Sigmoid colon (tissue), 7 donors: ENCODE data around the gene TMEM114. TPM values are rescaled to one million over a fixed set of nuclear protein-coding genes. Genes with fewer than 3 reads are reported as not detected.
A peak's percentile ranks its signal among the peaks of the same experiment; 100 is the strongest.

Source experiments
- DNase-seq: peaks from one replicate; pipeline ENCODE4 v3.0.0-alpha.2; 2019
- H3K27ac ChIP-seq, 4 donors: fragments of 200-600 bp; sonication (generic); one replicate each; pipeline ENCODE4 v1.5.1; 2016 to 2019; ENCODE audit warnings: mild to moderate bottlenecking in 1 of 4
- H3K27me3 ChIP-seq, 3 donors: fragments of 200-600 bp; sonication (generic); one replicate each; pipeline ENCODE4 v1.5.1; 2019; ENCODE audit warnings: mild to moderate bottlenecking in 1 of 3
- H3K36me3 ChIP-seq, 4 donors: fragments of 200-600 bp; sonication (generic); one replicate each; pipeline ENCODE4 v1.5.1; 2016 to 2019
- H3K4me1 ChIP-seq, 4 donors: fragments of 200-600 bp; sonication (generic); one replicate each; pipeline ENCODE4 v1.5.1; 2017 to 2019
- H3K4me3 ChIP-seq, 4 donors: fragments of 200-600 bp; sonication (generic); one replicate each; pipeline ENCODE4 v1.5.1; 2017 to 2019; ENCODE audit warnings: mild to moderate bottlenecking in 2 of 4, moderate library complexity in 1 of 4
- H3K9me3 ChIP-seq, 4 donors: fragments of 200-600 bp in 3 of 4; sonication (generic) in 3 of 4; one replicate each; pipeline versions ENCODE4 v1.5.1 to v1.6.1; 2013 to 2019
- CTCF ChIP-seq, 4 experiments: fragments of 450-650 bp in 3 of 4; fragments of 200-600 bp in 1 of 4; IDR thresholded peaks; one replicate each; pipeline ENCODE4 v1.5.1; 2016 to 2019; ENCODE audit warnings: antibody characterized with exemption in 4 of 4, mild to moderate bottlenecking in 3 of 4, moderate library complexity in 2 of 4
- EP300 ChIP-seq, 4 donors: sonication (generic); formaldehyde crosslinking; IDR thresholded peaks; one replicate each; pipeline ENCODE4 v1.6.1; 2017; ENCODE audit warnings: antibody characterized with exemption in 4 of 4
- POLR2A ChIP-seq, 2 donors: fragments of 450-650 bp; IDR thresholded peaks; one replicate each; pipeline ENCODE4 v1.6.1; 2016; ENCODE audit warnings: antibody characterized with exemption in 2 of 2, mild to moderate bottlenecking in 2 of 2, moderate library complexity in 2 of 2
- POLR2AphosphoS5 ChIP-seq, 4 donors: sonication (generic); formaldehyde crosslinking; IDR thresholded peaks; one replicate each; pipeline ENCODE4 v1.6.1; 2017; ENCODE audit warnings: antibody characterized with exemption in 4 of 4
- WGBS, 2 donors: extraction: QIAGEN DNeasy Blood & Tissue Kit; methylation state at CpG; one replicate each; pipeline ENCODE4 v1.1.7; 2013; 5-methylcytosine and 5-hydroxymethylcytosine counted together
- intact Hi-C: fragments of 100-400 bp; cut with DNase I; formaldehyde crosslinking; loops from one replicate; pipeline ENCODE4 v1.15.1; 2023
- polyA plus RNA-seq, 3 donors: library from polyadenylated mRNA; stranded (reverse); fragments of 200-250 nt; gene quantifications; one replicate each; pipeline ENCODE4 v1.2.3, GENCODE V29; 2013
- total RNA-seq, 4 donors: library from RNA; depleted of rRNA; stranded (reverse); fragments of >200 nt; gene quantifications; one replicate each; pipeline ENCODE4 v1.1.0, GENCODE V29; 2016
- donor health status: healthy with polysubstance abuse.
- donor health status: Bipolar disorder and iron deficiency.
- donor health status: healthy.

TMEM114 gene
- total and polyA plus RNA-seq, 7 donors = not detected

GRCh38 chr16:8583199-8583598 is 7.1 kb downstream of the TMEM114 start:
- DNase-seq = no peak
- Histone ChIP-seq H3K4me1 (no peaks in the 10 kb centered on the region), H3K27ac (no peak overlapping the region), H3K4me3 (no peak overlapping the region), H3K36me3 (no peaks in the 10 kb centered on the region), H3K9me3 (no peaks in the 10 kb centered on the region), H3K27me3 (peaks cover 0 to 14% (median 1%) of the 10 kb centered on the region in 3 donors)
- 84% methylated on average over 3 of the region's 3 CpGs for WGBS, 2 donors
- intact Hi-C loops = no loop called here
- no peak for TF ChIP-seq EP300 (IDR thresholded peaks at IDR 0.05)
- TF ChIP-seq POLR2A (IDR thresholded peaks at IDR 0.05) = no peak
- no peak for TF ChIP-seq CTCF (IDR thresholded peaks at IDR 0.05)
- TF ChIP-seq POLR2AphosphoS5 (IDR thresholded peaks at IDR 0.05) = no peak

- WGBS, 2 donors = 35 to 58% methylated on average over 6 of the region's 6 CpGs
- H3K9me3 ChIP-seq = no peaks in the 10 kb centered on the region
- DNase-seq = peak; percentile 70
- TF ChIP-seq CTCF (IDR thresholded peaks at IDR 0.05) (no peak), POLR2AphosphoS5 (IDR thresholded peaks at IDR 0.05) (no peak), EP300 (IDR thresholded peaks at IDR 0.05) (no peak), POLR2A (IDR thresholded peaks at IDR 0.05) (no peak)
- H3K4me3 ChIP-seq = no peak overlapping the region
- H3K4me1 ChIP-seq = no peaks in the 10 kb centered on the region
- H3K27ac ChIP-seq = no peak overlapping the region
- H3K27me3 ChIP-seq = peaks cover 0 to 6% (median 0%) of the 10 kb centered on the region in 3 donors
- no peaks in the 10 kb centered on the region for H3K36me3 ChIP-seq
- intact Hi-C loops = no loop called here
These were observed 8.3 kb downstream of the TMEM114 start for GRCh38 chr16:8581831-8582580.

GRCh38 chr16:8579559-8579958 is 10.8 kb downstream of the TMEM114 start:
- no peak for TF ChIP-seq POLR2AphosphoS5 (IDR thresholded peaks at IDR 0.05)
- Histone ChIP-seq H3K36me3 (no peaks in the 10 kb centered on the region), H3K4me1 (no peaks in the 10 kb centered on the region), H3K4me3 (no peak overlapping the region), H3K9me3 (no peaks in the 10 kb centered on the region), H3K27me3 (peaks cover 0 to 18% (median 0%) of the 10 kb centered on the region in 3 donors), H3K27ac (no peak overlapping the region)
- DNase-seq = no peak
- WGBS, 2 donors = 66 to 87% methylated on average over 9 of the region's 9 CpGs
- intact Hi-C loops = no loop called here

GRCh38 chr16:8577678-8578304 is 12.5 kb downstream of the TMEM114 start:
- H3K36me3 ChIP-seq = no peaks in the 10 kb centered on the region
- no peak overlapping the region for H3K27ac ChIP-seq
- WGBS, 2 donors = 85 to 87% methylated on average over 10 of the region's 10 CpGs
- H3K4me1 ChIP-seq = no peaks in the 10 kb centered on the region
- no peaks in the 10 kb centered on the region for H3K9me3 ChIP-seq
- no peak overlapping the region for H3K4me3 ChIP-seq
- no peak for TF ChIP-seq POLR2AphosphoS5 (IDR thresholded peaks at IDR 0.05)
- no peak for TF ChIP-seq EP300 (IDR thresholded peaks at IDR 0.05)
- no peak for TF ChIP-seq POLR2A (IDR thresholded peaks at IDR 0.05)
- no peak for TF ChIP-seq CTCF (IDR thresholded peaks at IDR 0.05)
- intact Hi-C loops = no loop called here
- peaks cover 0 to 18% (median 0%) of the 10 kb centered on the region in 3 donors for H3K27me3 ChIP-seq
- no peak for DNase-seq

- Histone ChIP-seq H3K27ac (no peak overlapping the region), H3K9me3 (no peaks in the 10 kb centered on the region), H3K4me3 (no peak overlapping the region), H3K4me1 (no peaks in the 10 kb centered on the region), H3K36me3 (no peaks in the 10 kb centered on the region), H3K27me3 (peaks cover 0 to 18% (median 0%) of the 10 kb centered on the region in 3 donors)
- no peak for TF ChIP-seq POLR2A (IDR thresholded peaks at IDR 0.05)
- no peak for TF ChIP-seq POLR2AphosphoS5 (IDR thresholded peaks at IDR 0.05)
- TF ChIP-seq CTCF (IDR thresholded peaks at IDR 0.05) = no peak
- no peak for TF ChIP-seq EP300 (IDR thresholded peaks at IDR 0.05)
- DNase-seq = no peak
- intact Hi-C loops = no loop called here
- 92 to 95% methylated on average over 4 of the region's 4 CpGs for WGBS, 2 donors
These were observed 13.9 kb downstream of the TMEM114 start for GRCh38 chr16:8576141-8577004.
